Aorta (tissue), 5 donors: ENCODE data around the gene ZNF331. TPM values are rescaled to one million over a fixed set of nuclear protein-coding genes. Genes with fewer than 3 reads are reported as not detected.
A peak's percentile ranks its signal among the peaks of the same experiment; 100 is the strongest.

ENCODE experiments used
- ATAC-seq: fragments of 200-7000 bp; cut with Tn5 transposase; one replicate; pipeline ENCODE4 v1.9.1; 2022; ENCODE audit warnings: moderate library complexity; ENCODE audit not compliant: low FRiP score
- DNase-seq, 2 donors: peaks; one replicate each; pipeline ENCODE4 v3.0.0-alpha.2; 2020
- H3K27ac ChIP-seq, 2 donors: one replicate each; pipeline ENCODE4 v1.5.1; 2013; ENCODE audit warnings: low read length in 2 of 2, mild to moderate bottlenecking in 2 of 2, moderate library complexity in 2 of 2, control low read depth in 1 of 2, inconsistent platforms in 1 of 2, low read depth in 1 of 2
- H3K27me3 ChIP-seq, 2 donors: one replicate each; pipeline ENCODE4 v1.6.1; 2013; ENCODE audit warnings: control low read depth in 1 of 2, low read length in 1 of 2, mild to moderate bottlenecking in 1 of 2, moderate library complexity in 1 of 2; ENCODE audit not compliant: insufficient read depth in 2 of 2, control insufficient read depth in 1 of 2
- H3K36me3 ChIP-seq, 2 donors: one replicate each; pipeline ENCODE4 v1.6.1; 2013; ENCODE audit warnings: control low read depth in 1 of 2, low read length in 1 of 2, mild to moderate bottlenecking in 1 of 2; ENCODE audit not compliant: insufficient read depth in 2 of 2, control insufficient read depth in 1 of 2
- H3K4me1 ChIP-seq, 2 donors: one replicate each; pipeline ENCODE4 v1.6.1; 2013; ENCODE audit warnings: low read length in 2 of 2, control low read depth in 1 of 2, mild to moderate bottlenecking in 1 of 2, moderate library complexity in 1 of 2; ENCODE audit not compliant: insufficient read depth in 2 of 2, control insufficient read depth in 1 of 2
- H3K4me3 ChIP-seq, 2 donors: one replicate each; pipeline ENCODE4 v1.5.1; 2013; ENCODE audit warnings: low read length in 2 of 2, control low read depth in 1 of 2, mild to moderate bottlenecking in 1 of 2
- H3K9me3 ChIP-seq: one replicate; pipeline ENCODE4 v1.6.1; 2013; ENCODE audit warnings: mild to moderate bottlenecking, low read length; ENCODE audit not compliant: control insufficient read depth
- WGBS, 2 donors: extraction: QIAGEN DNeasy Blood & Tissue Kit; methylation state at CpG; one replicate each; pipeline ENCODE4 v1.1.7; 2013; 5-methylcytosine and 5-hydroxymethylcytosine counted together
- intact Hi-C, 2 donors: fragments of 100-400 bp; cut with DNase I; formaldehyde crosslinking; loops; one replicate each; pipeline versions ENCODE4 v1.14.2 to v1.15.0; 2022
- polyA plus RNA-seq, 2 donors: library from polyadenylated mRNA; stranded (reverse); fragments of 200-250 nt; gene quantifications; one replicate each; pipeline ENCODE4 v1.2.3, GENCODE V29; 2013
- total RNA-seq, 2 donors: library from RNA; stranded (reverse); fragmentation: NEBNext Ultra II Directional; extraction: Animal tissue kit (Norgen Biotek cat#: 25700); gene quantifications; one replicate each; pipeline ENCODE4 v1.2.1, GENCODE V29; 2021
- donor health status: healthy with polysubstance abuse.
- donor health status: Bipolar disorder and iron deficiency.
- donor health status: DM: no; HTN: no; CAD: no.
- donor health status: DM: no; HTN: no; CAD: no.
- donor health status: DM: yes; HTN: yes; CAD: no.

ZNF331 gene
- total and polyA plus RNA-seq, 4 donors, result 7.3 to 59.6 (median 17.3) TPM

DNA sequence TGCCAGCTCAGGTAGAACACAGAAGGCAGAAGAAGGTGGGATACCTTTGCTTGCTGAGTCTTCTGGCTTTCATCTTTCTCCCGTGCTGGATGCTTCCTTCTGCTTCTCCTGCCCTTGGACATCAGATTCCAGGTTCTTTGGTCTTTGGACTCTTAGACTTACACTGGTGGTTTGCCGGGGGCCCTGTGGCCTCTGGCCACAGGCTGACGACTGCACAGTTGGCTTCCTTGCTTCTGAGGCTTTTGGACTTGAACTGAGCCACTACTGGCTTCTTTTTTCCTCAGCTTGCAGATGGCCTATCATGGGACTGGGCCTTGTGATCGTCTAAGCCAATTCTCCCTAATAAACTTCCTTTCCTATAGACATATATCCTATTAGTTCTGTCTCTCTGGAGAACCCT, 19.8 kb upstream of the ZNF331 start:
- DNase-seq, result no peak
- WGBS, 2 donors, result 80 to 83% methylated on average over 4 of the region's 4 CpGs
- no peak for ATAC-seq
- H3K27ac ChIP-seq, result no peak overlapping the region
- no peak overlapping the region for H3K4me3 ChIP-seq
- H3K9me3 ChIP-seq, result no peaks in the 10 kb centered on the region
- H3K4me1 ChIP-seq, result no peaks in the 10 kb centered on the region
- H3K27me3 ChIP-seq, result no peaks in the 10 kb centered on the region
- no peaks in the 10 kb centered on the region for H3K36me3 ChIP-seq
- intact Hi-C loops, result loop anchor here (10.0 kb wide), 3 partner anchors 83 to 323 kb away; partner anchors contain the start of genes ZNF665 (in 1 of the 2) and ZNF761 (in 1 of the 2)

DNA sequence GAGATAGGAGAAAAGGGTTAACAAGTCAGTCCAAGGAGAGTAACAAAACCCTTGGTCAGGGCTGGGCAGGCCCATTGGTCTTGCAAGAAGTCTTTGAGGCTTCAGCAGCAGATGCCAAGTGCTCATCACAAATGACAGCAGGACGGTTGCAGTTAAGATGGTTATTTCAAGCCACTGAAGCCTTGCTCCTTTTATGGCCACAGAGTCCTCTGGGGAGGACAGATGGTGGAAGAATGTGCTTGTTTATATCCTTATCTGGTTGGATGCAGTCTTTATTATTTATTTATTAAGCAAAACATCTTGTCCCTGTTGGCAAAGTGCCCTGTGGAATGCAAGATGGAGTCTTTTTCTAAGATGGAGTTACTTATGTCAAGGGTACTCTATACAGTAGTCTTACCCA, 19.2 kb upstream of the ZNF331 start:
- Histone ChIP-seq H3K9me3 (no peaks in the 10 kb centered on the region), H3K4me3 (no peak overlapping the region), H3K36me3 (no peaks in the 10 kb centered on the region), H3K27me3 (no peaks in the 10 kb centered on the region), H3K4me1 (no peaks in the 10 kb centered on the region), H3K27ac (no peak overlapping the region)
- WGBS, 2 donors, result 26 to 49% methylated on average over 1 of the region's 1 CpG
- DNase-seq (no peak), ATAC-seq (no peak)
- intact Hi-C loops, result loop anchor here (10.0 kb wide), 3 partner anchors 84 to 324 kb away; partner anchors contain the start of genes ZNF665 (in 1 of the 2) and ZNF761 (in 1 of the 2)

DNA sequence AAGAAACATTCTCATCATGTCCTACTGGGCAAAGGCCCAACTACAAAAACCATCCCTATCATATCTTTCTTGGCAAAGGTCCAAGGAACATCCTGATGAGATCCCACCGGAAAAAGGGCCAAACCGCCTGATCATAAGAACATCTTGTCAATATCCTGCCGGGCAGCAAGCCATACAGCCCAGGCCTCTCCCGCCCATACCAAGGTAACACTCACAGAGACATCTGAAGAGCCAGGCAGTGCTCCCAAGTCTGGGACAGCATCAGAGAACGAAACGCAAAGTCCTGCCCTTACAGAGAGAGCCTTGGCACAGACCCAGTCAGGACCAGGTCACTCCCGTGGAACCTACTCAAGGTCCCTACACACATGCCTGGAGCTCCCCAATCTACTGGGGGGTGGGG, 18.5 kb upstream of the ZNF331 start:
- 92 to 95% methylated on average over 7 of the region's 7 CpGs for WGBS, 2 donors
- Histone ChIP-seq H3K27me3 (no peaks in the 10 kb centered on the region), H3K27ac (no peak overlapping the region), H3K4me1 (no peaks in the 10 kb centered on the region), H3K36me3 (no peaks in the 10 kb centered on the region), H3K9me3 (no peaks in the 10 kb centered on the region), H3K4me3 (no peak overlapping the region)
- intact Hi-C loops, result loop anchor here (10.0 kb wide), 3 partner anchors 85 to 325 kb away; partner anchors contain the start of genes ZNF665 (in 1 of the 2) and ZNF761 (in 1 of the 2)
- DNase-seq, result no peak
- no peak for ATAC-seq

DNA sequence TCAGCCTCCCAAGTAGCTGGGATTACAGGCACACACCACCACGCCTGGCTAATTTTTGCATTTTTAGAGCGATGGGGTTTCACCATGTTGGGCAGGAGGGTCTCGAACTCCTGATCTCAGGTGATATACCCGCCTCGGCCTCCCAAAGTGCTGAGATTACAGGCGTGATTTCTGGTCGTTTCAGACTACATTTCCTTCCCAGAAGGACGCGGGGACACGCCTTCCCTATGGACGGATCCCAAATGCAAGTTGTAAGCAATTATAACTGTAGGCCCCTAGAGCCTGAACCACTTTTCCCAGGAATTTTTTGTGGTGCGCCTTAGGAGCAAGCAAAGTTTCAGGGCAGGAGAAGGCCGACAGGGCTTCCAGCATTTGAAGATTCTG, 17.8 kb upstream of the ZNF331 start:
- no peak for ATAC-seq
- 61 to 63% methylated on average over 13 of the region's 13 CpGs for WGBS, 2 donors
- intact Hi-C loops, result no loop called here
- DNase-seq, result no peak
- Histone ChIP-seq H3K27me3 (no peaks in the 10 kb centered on the region), H3K4me1 (no peaks in the 10 kb centered on the region), H3K36me3 (no peaks in the 10 kb centered on the region), H3K4me3 (peak overlapping the region in 1 of 2 donors; percentile 5), H3K9me3 (no peaks in the 10 kb centered on the region), H3K27ac (peak overlapping the region in 1 of 2 donors; percentile 43)

DNA sequence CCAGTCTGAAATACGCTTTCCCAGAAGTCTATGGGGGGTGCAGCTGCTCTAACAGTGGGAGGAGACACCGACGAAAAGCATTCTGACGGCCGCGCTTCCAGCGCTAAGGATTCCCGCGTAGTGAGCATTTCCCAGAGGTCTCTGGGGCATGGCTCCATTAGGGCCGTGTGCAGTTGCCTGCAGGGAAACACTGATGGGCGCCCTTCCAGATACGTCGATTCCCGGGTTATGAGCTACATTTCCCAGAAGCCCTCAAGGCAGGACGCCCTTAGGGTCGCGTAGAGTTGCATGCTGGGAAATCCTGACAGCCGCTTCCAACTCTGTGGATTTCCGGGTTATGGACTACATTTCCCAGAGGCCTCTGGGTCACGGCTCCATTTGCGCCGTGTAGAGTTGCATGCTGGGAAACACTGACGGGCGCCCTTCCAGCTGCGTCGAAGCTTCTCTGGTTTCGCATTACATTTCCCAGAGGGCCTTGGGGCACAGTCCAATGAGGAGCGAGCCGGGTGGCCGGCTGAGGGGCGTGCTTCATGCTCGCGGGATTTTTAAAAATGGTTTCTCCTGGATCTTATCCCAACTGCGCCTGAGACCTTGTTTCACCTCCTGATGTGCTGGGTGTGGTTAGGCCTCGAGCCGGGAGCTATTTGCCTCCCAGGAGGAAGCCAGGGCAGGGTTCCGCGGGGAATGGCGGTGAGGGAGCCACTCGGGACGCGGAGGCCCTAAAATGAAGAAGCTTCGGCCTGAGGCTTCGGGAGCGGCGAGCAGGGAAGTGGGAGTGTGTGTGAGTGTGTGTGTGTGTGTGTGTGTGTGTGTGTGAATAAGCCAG, 17.2 kb upstream of the ZNF331 start:
- ATAC-seq (peak; percentile 99), DNase-seq (peak; percentile 98)
- Histone ChIP-seq H3K9me3 (no peaks in the 10 kb centered on the region), H3K27ac (peak overlapping the region in 1 of 2 donors; percentile 43), H3K27me3 (no peaks in the 10 kb centered on the region), H3K4me3 (peak overlapping the region in 1 of 2 donors; percentile 31), H3K4me1 (no peaks in the 10 kb centered on the region), H3K36me3 (no peaks in the 10 kb centered on the region)
- intact Hi-C loops, result no loop called here
- WGBS, 2 donors, result 1% methylated on average over 46 of the region's 46 CpGs

DNA sequence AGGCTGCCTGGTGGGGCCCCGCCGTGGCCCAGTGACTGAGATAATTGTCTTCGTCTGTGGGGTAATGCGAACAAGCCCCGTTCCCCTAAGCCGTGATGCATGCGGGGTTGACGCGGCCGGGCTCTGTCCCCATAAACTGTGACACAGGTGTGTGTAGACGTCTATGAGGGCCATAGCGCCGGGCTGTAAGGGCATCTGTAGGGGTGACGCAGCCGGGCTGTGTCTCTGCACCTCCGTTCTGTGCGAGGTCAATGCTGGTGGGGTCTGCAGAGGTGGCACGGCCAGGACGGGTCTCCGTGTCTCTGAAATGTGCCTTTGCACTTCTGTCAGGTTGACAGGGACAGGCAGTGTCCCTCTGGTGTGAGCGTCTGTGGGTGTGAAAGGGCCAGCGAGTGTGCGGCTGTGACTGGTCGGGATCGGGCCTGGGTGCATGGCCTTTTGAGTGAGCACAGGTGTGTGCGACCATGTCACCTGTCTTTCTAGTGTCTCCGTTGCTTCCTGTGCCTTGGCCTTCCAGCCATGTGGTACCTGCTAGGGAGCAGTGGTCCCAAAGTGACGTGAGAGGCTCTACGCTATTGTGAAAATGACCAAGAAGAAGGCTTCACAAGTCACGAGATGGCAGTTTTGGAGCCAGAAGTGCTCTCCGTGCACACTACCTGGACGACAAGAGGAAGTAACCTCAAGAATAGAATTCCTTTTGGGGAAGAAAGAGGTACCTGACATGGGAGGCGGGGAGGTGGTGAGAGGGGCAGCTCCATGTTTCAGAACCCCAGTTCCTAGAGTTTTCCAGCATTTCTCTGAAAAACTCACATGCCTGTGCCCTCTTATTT, 16.4 kb upstream of the ZNF331 start:
- Histone ChIP-seq H3K9me3 (no peaks in the 10 kb centered on the region), H3K4me3 (peak overlapping the region in 1 of 2 donors; percentile 31), H3K4me1 (no peaks in the 10 kb centered on the region), H3K36me3 (no peaks in the 10 kb centered on the region), H3K27me3 (no peaks in the 10 kb centered on the region), H3K27ac (no peak overlapping the region)
- DNase-seq (peak; percentile 57 to 81), ATAC-seq (peak; percentile 3)
- intact Hi-C loops, result no loop called here
- 19 to 21% methylated on average over 31 to 33 of the region's 33 CpGs for WGBS, 2 donors

DNA sequence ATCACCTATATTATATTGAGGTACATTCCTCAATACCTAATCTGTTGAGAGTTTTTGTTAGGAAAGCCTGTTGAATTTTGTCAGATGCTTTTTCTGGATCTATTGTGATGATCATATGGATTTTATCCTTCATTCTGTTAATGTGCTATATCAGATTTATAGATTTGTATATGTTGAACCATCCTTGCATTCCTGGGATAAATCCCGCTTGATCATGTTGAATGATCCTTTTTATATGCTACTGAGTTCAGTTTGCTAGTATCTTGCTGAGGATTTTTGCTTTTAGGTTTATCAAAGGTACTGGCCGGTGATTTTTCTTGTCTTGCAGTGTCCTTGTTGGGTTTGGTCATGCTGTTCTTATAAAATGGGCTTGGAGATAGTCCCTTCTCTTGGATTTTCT, 12.0 kb upstream of the ZNF331 start:
- Histone ChIP-seq H3K27me3 (no peaks in the 10 kb centered on the region), H3K36me3 (no peaks in the 10 kb centered on the region), H3K4me1 (no peaks in the 10 kb centered on the region), H3K9me3 (no peaks in the 10 kb centered on the region), H3K27ac (no peak overlapping the region), H3K4me3 (no peak overlapping the region)
- intact Hi-C loops, result no loop called here
- ATAC-seq (no peak), DNase-seq (no peak)
- WGBS, 2 donors, result 96 to 99% methylated on average over 2 of the region's 2 CpGs

DNA sequence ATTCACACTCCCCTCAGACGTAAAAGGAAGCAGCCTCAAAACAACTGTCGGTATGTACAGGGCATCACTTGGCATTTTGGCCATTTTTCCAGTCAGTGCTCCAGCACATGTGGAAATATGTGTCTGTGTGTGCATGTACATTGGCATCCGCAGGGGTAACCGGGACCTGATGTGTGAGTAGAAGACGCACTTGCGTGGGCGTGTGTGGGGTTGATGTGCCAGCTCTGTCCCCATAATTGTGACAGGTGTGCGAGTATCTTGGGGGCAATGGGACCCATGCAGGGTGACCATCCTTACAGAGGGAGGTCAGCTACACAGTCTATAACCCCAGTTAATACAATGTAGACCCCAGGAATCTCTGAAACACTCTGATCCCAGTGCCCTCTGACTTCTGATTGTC, 7.3 kb upstream of the ZNF331 start:
- 95 to 96% methylated on average over 8 of the region's 8 CpGs for WGBS, 2 donors
- Histone ChIP-seq H3K27ac (no peak overlapping the region), H3K9me3 (no peaks in the 10 kb centered on the region), H3K4me3 (no peak overlapping the region), H3K36me3 (no peaks in the 10 kb centered on the region), H3K27me3 (no peaks in the 10 kb centered on the region), H3K4me1 (no peaks in the 10 kb centered on the region)
- intact Hi-C loops, result no loop called here
- DNase-seq (no peak), ATAC-seq (no peak)
